HG03432 (cell line): ENCODE measurements around the gene KCNG4.

Experiments used
- ATAC-seq: cut with Tn5 transposase; IDR thresholded peaks from one replicate; pipeline ENCODE4 v1.9.1; 2021; ENCODE audit warnings: mild to moderate bottlenecking, moderate library complexity; ENCODE audit not compliant: unreplicated experiment

The KCNG4 gene

GRCh38 chr16:84239909-84240308 is at the start of gene KCNG4:
TSS of gene KCNG4 (minus strand) at chr16:84240012. CDS start at chr16:84237485, 2,527 bp downstream.
- no peak for ATAC-seq

GRCh38 chr16:84288902-84289301 is 49.1 kb upstream of the KCNG4 start:
- ATAC-seq: no peak

- ATAC-seq: no peak
Observed at GRCh38 chr16:84286578-84287240, 46.9 kb upstream of the KCNG4 start.

GRCh38 chr16:84284154-84284722 is 44.4 kb upstream of the KCNG4 start:
- no peak for ATAC-seq

GRCh38 chr16:84283314-84284153 is 43.7 kb upstream of the KCNG4 start:
- ATAC-seq: no peak

- ATAC-seq: no peak
Observed at GRCh38 chr16:84282533-84282932, 42.7 kb upstream of the KCNG4 start.

- no peak for ATAC-seq
Observed at GRCh38 chr16:84281074-84281473, 41.3 kb upstream of the KCNG4 start.

GRCh38 chr16:84279881-84280280 is 40.1 kb upstream of the KCNG4 start:
- no peak for ATAC-seq

- ATAC-seq: no peak
Observed at GRCh38 chr16:84278968-84279367, 39.2 kb upstream of the KCNG4 start.

- ATAC-seq: no peak
Observed at GRCh38 chr16:84278333-84278732, 38.5 kb upstream of the KCNG4 start.

- no peak for ATAC-seq
Observed at GRCh38 chr16:84277244-84277823, 37.5 kb upstream of the KCNG4 start.

- ATAC-seq: no peak
Observed at GRCh38 chr16:84275585-84276151, 35.9 kb upstream of the KCNG4 start.

- ATAC-seq: no peak
Observed at GRCh38 chr16:84274515-84274914, 34.7 kb upstream of the KCNG4 start.

- no peak for ATAC-seq
Observed at GRCh38 chr16:84272740-84273320, 33.0 kb upstream of the KCNG4 start.

GRCh38 chr16:84271866-84272265 is 32.1 kb upstream of the KCNG4 start:
- ATAC-seq: no peak

GRCh38 chr16:84271037-84271436 is 31.2 kb upstream of the KCNG4 start:
- no peak for ATAC-seq

- ATAC-seq: no peak
Observed at GRCh38 chr16:84270531-84270930, 30.7 kb upstream of the KCNG4 start.

- ATAC-seq: no peak
Observed at GRCh38 chr16:84270071-84270470, 30.3 kb upstream of the KCNG4 start.

- ATAC-seq: no peak
Observed at GRCh38 chr16:84268291-84269040, 28.7 kb upstream of the KCNG4 start.

GRCh38 chr16:84267380-84267779 is 27.6 kb upstream of the KCNG4 start:
- ATAC-seq: no peak
